DMS114 treated with DMSO at 0.1 percent for 48 hours (cell line): Measurements from ENCODE around the gene ADAT3.

Experiments
- DNase-seq: peaks from one replicate; lab custom pipeline; 2025; ENCODE audit not compliant: unreplicated experiment; lab: John Stamatoyannopoulos, UW

ADAT3 gene

DNA sequence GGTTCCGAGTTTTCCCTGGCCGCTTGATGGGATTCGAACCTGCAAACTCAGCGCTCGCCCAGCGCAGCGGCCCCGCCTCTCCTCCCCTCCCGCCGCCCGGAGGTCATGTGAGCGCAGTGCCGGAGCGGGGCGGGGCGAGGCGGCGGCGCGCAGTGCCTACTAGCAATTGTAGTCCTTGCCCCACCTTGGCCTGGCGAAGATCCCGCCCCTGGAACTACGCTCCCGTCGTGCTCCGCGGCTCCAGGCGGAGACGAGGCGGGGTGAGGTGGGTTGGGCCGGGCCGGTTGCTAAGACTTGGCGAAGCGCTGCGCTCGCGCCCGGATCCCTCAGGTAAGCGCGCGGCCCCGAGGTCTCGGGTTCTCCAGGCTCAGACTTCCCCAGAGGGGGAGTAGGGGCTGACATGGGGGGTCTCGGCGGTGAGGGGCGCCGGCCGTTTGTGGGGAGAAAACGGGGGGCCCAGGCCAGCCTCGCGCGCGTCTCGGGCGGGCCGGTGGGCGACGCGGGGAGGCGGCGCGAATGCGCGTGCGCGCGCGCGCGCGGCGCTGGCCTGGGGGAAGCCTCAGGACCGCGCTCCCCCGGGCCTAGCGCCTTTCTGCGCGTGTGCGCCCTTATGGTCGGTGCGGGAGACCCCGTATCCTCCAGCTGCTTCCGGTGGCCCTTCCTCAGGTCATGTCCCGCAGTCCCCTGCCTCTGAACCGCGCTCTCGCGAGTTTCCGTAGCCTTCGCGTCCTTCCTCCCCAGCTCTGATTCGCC is at the start of gene ADAT3, which contains the start of gene SCAMP4:
ADAT3 (plus strand) TSS at position 290 of the 753 bp plus-strand sequence. CDS start 6,649 bp downstream, outside the sequence.
SCAMP4 (plus strand) TSS at position 290 of the 753 bp plus-strand sequence. CDS start 9,621 bp downstream, outside the sequence.
- peak; percentile 87 for DNase-seq

DNA sequence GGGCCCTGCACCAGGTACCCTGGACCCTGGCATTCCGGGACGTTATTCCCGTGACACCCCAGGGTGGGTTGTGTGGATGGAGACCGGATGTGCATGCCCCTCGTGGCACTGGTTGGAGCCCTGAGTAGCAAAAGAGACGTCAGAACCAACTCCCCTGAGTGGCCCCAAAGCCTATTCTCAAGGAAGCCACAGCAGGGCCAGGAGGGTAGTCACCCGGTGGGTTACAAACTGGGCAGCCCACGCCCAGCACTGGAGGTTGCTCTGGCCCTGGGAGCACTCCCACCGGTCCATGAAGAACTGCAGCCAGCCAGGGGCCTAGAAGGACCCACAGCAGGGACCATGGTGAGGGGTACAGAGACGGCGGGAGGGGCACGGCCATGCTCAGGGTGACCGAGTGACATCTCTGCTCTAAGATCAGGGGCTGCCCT is 49.4 kb upstream of the ADAT3 start:
- no peak for DNase-seq

DNA sequence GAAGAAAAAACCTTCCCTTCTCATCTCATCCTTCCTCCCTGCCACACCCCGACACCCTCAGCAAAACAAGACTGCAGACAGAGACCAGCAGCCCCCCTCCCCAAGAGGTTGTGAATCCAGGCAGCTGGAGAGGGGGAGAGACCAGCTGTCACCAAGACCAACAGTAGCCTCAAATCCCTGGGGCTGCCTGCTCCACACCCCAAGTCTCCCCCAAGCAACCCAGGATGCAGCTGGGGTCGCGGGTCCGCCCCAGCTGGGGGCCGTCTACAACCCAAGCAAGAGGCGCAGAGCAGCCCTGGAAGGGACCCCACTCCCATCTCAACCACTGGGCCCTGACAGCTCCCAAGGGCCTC is 48.9 kb upstream of the ADAT3 start:
- DNase-seq: no peak

DNA sequence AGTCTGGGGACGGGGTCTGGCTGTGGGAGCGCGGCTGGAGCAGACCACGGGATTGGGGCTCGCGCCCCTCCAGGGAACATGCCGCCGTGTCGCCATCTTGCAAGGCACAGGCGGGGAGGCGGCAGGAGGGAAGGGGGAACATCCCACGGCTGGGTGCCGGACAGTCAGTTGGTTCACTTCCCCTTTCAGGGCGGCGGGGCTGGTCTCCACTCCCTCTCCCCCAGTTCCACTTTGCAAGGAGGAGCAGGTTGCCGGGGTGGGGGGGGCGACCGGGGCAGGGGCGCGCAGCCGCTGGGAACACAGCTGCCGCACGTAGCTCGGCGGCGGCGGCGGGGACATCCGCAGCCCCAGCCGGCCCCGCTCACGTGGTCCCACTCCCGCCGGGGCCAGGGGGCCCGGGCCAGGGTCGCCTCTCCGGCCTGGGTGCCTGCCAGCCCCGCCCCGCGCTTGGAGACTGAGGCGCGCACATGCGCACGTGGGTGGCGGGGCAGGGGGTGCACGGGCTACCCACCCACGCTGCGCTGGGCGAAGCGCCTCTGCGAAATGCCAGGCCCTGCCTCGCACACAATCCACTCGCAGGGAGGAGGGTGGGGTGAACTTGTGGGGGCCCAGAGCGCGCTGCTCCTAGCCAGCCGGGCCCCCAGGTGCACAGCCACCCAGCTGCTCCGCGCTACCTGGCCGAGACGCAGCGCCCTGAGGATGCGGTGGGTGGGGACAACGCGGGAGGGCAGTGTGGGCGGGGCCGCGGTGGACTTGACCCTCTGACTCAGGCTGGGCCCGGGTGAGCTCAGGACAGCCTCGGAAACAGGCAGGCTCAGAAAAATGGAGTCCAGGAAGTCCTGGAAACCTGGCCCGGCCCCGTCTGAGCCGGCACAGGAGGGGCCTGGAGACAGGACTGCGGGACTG is 48.2 kb upstream of the ADAT3 start:
- DNase-seq: no peak

DNA sequence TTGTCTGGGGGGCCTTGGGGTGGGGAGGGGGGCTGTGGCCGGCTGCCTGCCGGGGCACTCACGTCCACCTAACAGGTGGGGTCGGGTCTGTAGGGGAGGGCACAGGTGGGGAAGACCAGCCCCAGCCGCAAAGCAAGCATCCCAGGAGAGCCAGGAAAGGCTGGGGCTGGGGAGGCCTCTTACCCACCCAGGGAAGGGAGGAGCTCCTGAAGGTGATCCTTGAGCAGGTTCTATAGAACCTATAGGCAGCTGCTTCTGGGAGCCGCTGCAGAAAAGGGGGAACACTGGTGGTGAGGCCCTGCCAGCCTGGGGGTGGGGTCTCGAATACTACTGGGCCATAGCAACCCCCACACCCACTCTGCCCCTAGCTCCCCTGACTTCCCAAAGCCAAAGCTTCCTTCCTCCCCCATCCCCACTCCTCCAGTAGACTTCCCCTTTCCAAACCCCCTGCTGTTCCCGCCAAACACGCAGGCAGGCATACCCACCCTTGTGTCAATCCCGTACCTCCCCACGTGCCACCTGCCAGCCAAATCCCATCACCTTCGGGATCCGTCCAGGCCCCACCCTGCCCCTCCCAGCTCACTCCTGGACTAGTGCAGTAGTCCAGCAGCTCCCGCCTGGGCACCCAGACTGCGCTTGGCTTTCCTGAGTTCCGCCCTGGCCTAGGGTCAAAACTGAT is 47.4 kb upstream of the ADAT3 start:
- no peak for DNase-seq

DNA sequence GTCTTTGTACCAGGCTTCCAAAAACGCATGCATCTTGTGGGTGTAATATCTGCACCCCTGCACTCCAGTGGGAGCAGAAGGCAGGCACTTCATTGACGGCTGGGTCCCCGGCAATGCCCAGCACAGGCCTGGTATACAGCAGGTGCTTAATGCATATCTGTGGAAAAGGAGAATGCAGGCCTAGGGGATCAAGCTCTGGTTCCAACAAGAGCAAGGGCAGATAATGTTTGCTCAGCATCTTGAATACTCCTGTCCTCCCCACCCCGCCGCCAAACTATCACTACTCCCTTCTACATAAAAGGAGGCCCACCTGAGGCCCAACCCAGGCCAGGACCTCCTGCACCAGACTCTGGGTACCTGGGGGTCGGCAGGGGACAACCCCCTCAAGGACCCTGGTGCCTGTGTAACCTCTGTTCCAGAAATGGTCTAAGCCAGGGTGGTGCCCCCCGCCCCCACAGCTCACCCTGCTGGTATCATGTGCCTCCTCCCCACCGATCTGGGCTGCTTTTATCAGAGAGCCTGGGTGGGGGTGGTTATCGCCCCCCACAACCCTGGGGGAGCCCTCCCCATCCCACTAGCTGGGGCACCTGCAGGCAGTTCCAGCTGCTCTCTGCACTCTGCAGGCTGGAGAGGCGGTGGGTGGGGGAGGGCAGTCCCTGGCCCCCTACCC is 46.7 kb upstream of the ADAT3 start:
- no peak for DNase-seq

DNA sequence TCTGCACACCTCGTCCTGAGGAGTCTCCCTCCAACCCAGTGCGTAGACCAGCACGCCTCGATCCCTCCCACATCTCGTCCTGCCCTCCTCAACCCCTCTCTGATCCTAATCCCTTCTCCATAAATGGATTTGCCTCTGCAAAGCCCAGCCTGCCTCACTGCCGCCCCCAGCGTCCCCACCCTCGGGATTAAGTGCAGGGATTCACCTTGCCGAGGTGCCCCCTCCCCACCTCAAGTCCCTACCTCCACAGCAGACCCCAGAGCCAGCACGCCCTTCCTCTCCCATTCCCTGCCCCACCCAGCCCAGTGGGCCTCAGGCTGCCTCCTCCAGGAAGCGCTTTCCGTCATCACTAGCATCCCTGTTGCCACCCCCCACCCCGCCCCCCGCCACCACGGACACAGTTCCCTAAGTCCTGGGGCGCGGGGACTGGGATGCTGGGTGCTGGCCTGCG is 45.8 kb upstream of the ADAT3 start:
- DNase-seq: no peak

DNA sequence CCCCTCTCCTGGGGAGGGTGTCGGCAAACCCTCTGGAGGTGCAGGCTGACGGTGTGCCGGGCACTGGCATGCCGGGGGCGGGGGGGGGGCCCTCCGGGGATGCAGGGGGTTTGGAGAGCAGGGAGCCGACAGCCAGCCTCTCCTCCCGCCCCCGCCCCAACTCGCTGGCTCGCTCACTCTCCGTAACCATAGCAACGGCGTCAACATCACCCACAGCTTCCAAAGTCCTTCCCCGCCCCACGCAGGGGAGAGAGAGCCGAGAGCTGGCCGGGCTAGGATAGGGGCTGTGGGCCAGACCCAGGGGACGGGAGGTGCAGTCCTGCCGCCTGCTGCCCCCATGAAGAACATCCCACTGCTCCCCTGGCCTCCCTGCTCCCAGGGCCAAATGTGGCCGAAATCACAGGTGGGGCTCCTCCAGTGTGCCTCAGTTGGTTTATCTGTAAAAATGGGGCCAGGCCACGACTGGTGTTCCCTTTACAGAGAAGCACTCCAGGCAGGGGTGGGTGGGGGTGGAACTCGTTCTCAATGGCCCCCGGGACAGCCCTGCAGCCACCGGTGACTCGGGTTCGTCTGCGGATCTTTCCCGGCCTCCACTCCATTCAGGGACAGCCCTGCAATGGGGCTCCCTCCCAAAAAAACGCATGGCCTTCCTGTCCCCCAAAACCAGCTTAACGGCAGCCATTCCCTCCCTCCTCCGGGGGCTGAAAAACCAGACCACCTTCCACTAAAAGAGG is 45.0 kb upstream of the ADAT3 start:
- DNase-seq: no peak

DNA sequence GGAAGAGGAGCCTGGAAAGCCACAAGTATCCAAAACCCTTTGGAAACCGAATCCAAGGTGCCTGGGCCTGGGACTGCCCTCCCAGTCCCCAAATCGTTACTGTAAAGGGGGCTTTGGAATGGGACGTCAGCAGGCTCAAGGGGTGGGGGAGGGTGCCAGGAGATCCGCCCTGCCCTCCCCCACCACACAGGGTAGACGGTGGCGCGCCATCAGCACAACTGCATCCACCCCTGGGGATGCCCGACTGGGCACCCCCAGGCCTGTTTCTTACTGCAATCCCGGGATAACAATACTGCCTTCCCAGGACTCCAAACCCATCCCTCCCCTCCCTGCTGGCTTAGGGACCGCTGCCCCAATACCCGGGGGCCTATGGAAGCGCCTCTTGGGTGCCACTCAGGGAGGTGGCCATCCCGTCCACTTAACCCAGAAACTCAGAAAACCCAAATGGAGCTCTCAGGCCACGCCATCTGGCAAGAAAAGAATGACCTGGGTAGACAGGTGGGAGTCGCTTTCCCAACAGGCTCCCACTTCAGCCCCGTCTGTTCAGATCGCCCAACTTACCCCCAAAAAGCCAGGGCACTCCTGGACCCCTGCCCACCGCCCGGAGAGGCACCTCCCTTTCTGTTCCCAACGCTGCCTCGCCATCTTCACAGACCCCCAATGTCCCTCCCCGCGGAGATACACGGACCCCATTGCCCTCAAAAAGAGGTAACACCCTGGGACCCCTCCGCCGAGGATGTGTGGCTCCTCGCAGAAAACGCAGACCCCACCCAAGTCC is 44.2 kb upstream of the ADAT3 start:
- DNase-seq: no peak

DNA sequence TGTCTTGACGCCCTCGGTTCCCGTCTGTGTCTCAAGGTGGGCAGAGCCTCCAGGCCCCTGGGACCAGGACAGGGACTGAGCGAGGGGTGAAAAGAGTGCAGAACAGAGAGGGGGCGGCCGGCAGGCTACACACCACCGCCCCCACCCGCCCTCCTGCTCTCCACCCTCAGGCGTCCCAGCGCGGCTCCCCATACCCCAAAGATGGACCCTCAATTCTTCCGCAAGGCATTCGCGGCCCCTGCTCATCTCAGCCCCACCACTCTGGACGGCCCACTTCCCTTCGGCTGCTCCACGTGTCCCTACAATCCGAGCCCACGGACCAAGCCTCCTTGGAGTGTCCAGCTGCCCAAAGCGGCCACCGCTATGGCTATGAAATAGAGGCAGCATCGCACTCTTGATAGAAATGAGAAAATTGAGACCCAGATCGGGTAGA is 43.6 kb upstream of the ADAT3 start:
- no peak for DNase-seq

DNA sequence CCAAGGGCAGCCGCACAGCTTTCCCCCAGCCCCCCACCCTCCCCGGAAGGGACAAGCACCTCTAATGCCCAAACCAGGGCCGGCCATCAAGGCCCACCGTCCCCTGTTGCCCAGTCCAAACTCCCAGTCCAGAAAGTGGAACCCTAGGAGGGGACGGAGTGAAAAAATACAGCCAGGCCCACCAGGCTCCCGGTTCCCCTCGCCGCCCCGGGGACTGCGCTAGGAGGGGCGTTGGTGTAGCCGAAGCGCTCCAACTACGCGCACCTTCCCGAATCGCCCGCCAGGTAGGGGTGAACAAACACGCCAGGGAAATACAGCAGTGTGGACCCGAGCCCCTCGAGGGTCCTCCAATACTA is 43.2 kb upstream of the ADAT3 start:
- no peak for DNase-seq

DNA sequence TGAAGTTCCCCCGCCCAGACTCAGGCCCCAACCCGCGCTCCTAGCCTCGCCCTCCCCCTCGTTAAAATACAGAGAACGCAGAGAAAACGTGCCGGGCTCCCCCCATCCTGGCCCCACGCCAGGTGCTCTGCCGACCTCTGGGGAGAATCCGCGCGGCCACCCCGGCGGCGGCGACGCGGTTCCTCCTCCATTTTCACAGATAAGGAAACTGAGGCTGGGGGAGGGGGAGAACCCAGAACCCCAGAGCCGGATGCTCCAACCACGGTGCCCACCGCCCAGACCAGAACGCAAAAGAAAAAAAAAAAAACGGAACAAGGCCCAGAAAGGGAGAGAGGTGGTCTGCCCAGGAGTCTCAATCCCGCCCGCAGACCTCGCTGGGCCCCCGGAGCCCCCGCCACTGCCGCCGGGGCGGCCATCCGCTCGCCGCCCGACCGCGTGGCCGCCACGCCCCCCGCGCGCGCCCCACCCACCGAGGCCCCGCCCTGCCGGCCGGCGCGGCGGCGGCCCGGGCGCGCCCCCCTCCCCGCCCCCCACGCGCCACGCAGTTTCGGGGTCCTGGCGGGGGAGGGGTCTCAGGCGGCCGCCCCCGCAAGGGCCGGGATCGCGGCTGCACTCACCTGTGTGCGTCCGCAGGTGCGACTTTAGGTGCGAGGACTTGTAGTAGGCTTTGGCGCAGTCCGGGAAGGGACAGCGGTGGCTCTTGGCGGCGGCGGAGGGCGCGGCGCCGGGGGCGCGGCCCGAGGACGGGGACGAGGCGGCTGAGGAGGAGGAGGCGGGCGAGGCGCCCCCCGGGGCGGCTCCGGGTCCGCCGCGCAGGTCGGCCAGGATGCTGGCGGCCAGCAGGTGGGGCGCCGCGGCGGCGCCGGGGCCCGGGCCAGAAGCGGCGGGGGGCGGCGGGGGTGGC is 42.5 kb upstream of the ADAT3 start:
- no peak for DNase-seq

DNA sequence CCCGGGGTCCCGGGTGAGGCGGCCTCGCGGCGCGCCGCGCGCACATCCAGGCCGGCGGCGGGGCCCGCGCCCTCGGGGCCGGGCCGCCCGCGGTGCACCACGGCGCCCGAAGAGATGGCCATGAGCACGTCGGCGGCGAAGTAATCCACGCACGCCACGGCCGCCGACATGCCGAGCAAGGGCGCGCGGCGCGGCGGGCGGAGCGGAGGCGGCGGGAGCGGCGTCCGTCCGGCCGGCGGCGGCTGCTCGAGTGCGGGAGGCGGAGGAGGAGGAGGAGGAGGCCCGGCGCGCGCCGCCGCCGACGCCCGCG is 41.9 kb upstream of the ADAT3 start, which contains the start of gene KLF16:
KLF16 (minus strand) TSS at position 252 of the 310 bp plus-strand sequence; CDS start at position 170, 82 bp downstream.
- DNase-seq: no peak

DNA sequence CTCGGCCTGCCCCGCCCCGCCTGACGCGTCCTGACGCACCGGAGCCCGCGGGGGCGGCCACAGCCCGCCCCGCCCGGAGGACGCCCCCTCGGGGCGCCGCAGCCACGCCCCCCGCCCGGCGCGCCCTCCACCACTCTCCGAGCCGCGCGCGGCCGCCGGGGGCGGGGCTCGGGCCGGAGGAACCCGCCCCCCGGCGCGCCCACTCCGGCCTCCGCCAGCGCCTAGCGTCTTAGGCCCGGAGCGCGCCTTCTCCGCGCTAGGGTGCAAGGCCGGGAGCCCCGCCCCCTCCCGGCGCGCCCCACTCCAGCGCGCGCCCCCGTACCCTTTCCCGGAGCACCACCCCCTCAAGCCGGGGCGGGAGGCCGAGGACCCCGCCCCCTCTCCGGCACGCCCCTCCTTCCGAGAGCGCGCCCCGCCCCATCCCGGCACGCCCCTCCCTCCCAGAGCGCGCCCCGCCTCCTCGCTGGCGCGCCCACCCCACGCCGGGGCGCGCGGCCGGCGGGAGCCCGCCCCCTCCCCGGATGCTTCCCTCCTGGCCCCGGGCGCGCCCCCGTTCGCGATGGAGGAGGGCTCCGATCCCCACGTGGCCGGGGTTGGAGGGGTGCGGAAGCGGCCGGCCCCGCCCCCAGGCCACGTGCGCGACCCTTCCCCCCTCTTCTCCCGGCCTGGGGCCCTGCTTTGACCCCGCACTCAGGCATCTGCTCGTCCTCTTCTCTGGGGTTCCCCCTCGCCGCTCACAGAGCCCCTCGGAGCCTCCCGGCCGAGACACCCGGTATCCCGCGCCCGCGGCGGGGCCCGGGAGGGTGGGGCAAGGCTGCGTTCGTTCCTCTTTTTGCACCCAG is 41.3 kb upstream of the ADAT3 start:
- peak; percentile 68 for DNase-seq

DNA sequence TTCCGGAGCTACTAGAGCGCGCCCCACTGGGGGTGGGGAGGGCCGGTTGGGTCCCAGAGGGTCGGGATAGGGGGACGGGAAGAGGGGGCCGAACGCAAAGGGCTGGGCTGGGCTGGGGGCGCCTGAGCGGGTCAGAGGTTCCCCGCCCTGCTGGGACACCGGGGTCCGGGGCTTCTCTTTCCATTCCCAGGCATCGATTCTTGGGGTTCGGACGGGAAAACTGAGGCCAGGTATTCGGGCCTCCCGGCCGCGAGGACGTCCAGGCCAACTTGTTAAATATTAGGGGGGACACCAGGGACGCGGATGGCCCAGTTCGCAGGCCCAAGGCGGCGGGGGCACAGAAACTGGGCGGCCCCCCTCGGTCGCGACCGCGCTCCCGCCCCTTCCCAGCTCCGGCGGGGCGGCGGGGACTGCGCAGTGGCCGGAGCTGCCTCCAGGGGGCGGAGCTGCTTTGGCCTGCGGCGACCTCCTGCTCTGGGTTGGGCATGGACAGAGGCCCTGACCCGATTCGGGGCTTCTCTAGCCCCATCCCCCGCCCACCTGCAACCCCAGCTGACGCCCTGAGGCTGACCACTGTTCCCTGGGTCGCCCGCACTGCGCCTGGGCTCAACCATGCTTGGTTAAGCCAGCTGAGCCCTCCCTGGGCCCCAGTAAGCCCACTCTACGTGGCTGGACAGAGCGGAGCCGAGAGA is 40.6 kb upstream of the ADAT3 start:
- no peak for DNase-seq

DNA sequence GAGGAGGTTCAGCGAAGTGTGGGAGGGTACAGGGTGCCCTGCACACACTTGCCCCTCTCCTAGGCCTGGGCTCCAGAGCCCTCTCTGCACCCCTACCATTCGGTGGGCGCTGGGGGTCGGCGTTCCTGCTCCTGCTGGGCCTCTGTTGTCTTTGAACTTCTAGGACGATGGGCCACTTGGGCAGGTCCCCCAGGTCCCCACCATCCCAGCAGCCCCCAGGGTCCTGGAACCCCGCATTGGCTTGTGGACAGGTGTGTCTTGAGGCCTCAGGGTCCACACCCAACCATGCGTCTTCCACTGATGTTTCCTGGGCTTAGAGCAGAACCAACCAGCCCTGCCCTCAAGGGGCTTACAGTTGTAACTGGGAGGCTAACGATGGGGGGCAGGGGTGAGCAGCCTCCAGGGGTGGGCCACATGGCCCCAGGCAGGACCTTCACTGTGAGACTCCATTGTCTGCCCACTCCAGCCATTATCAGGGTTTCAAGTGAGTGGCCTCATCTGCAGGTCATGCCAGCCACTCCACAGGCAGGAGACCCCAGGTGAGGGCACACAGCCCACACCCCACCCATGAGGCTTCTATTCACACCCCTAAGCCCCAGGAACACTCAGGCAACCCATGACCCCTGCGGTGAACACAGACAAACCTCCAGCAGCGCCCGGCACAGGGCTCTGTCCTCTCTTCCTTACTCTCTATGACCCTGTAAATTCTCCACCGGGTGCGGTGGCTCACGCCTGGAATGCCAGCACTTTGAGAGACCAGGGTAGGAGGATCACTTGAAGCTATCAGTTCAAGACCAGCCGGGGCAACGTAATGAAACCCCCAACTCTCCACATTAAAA is 39.8 kb upstream of the ADAT3 start:
- DNase-seq: no peak
